HAP-1 (cell line): ENCODE measurements around the gene ARL8B.
"Not testable (repeated sequence)": the region's sequence is repeated elsewhere in the genome, so short reads cannot be mapped to it uniquely, and the experiment has no call there.

ENCODE experiments used
- DNase-seq, 2 experiments: peaks; one replicate each; pipeline ENCODE4 v3.0.0-alpha.2; 2016 to 2020; ENCODE audit warnings: low spot score in 2 of 2
- H3K27me3 ChIP-seq: fragments of 250-450 bp; sonication (Bioruptor Pico); 2 replicates; pipeline ENCODE4 v1.5.1; 2020; ENCODE audit warnings: low read depth, mild to moderate bottlenecking, moderate library complexity
- H3K36me3 ChIP-seq: fragments of 250-450 bp; sonication (Bioruptor Pico); replicated peaks from 2 replicates; pipeline ENCODE4 v1.5.1; 2020; ENCODE audit warnings: mild to moderate bottlenecking
- H3K4me1 ChIP-seq: fragments of 250-450 bp; sonication (Bioruptor Pico); 2 replicates; pipeline ENCODE4 v1.5.1; 2020; ENCODE audit warnings: mild to moderate bottlenecking
- H3K4me3 ChIP-seq: fragments of 250-450 bp; sonication (Bioruptor Pico); 2 replicates; pipeline ENCODE4 v1.5.1; 2020; ENCODE audit warnings: mild to moderate bottlenecking, moderate library complexity
- H3K9me3 ChIP-seq: fragments of 250-450 bp; sonication (Bioruptor Pico); 2 replicates; pipeline ENCODE4 v1.5.1; 2020; ENCODE audit warnings: mild to moderate bottlenecking, moderate library complexity
- in situ Hi-C: fragments of 300-500 bp; cut with MboI; formaldehyde crosslinking; loops from 3 replicates; pipeline ENCODE4 v1.14.3; 2020; ENCODE audit warnings: low sequenced_read_pairs, inconsistent platforms, mixed read lengths

The ARL8B gene

GRCh38 chr3:5122030-5122740 lies at the start of gene ARL8B:
Gene ARL8B, plus strand, starts transcription at chr3:5122292. Its CDS starts 174 bp downstream, at chr3:5122466.
- no peaks in the 10 kb centered on the region for H3K9me3 ChIP-seq
- peak; percentile 80 to 93 for DNase-seq
- peaks cover 12% of the 10 kb centered on the region for H3K4me1 ChIP-seq
- peak within 1 kb of the TSS; percentile 98 for H3K4me3 ChIP-seq
- no peaks in the 10 kb centered on the region for H3K27me3 ChIP-seq
- in situ Hi-C loops = no loop called here
- 0 out of 2 replicates have a peak, but pooled peaks cover 6% of the 10 kb centered on the region for H3K36me3 ChIP-seq

- Histone ChIP-seq H3K9me3 (no peaks in the 10 kb centered on the region), H3K4me3 (no peak overlapping the region), H3K36me3 (no peaks in the 10 kb centered on the region), H3K4me1 (no peaks in the 10 kb centered on the region), H3K27me3 (peaks cover 5% of the 10 kb centered on the region)
- DNase-seq = no peak
- in situ Hi-C loops = no loop called here
Measured at GRCh38 chr3:5073374-5074085, 48.6 kb upstream of the ARL8B start.

GRCh38 chr3:5078151-5078550 lies 43.9 kb upstream of the ARL8B start:
- Histone ChIP-seq H3K9me3 (no peaks in the 10 kb centered on the region), H3K4me3 (no peak overlapping the region), H3K4me1 (peaks cover 4% of the 10 kb centered on the region), H3K27me3 (no peaks in the 10 kb centered on the region), H3K36me3 (no peaks in the 10 kb centered on the region)
- DNase-seq = no peak
- in situ Hi-C loops = no loop called here

GRCh38 chr3:5079761-5080160 lies 42.3 kb upstream of the ARL8B start:
- Histone ChIP-seq H3K36me3 (no peaks in the 10 kb centered on the region), H3K9me3 (no peaks in the 10 kb centered on the region), H3K27me3 (no peaks in the 10 kb centered on the region), H3K4me1 (peaks cover 4% of the 10 kb centered on the region), H3K4me3 (no peak overlapping the region)
- DNase-seq = no peak
- in situ Hi-C loops = no loop called here

GRCh38 chr3:5080779-5081550 lies 41.1 kb upstream of the ARL8B start:
- Histone ChIP-seq H3K4me1 (peaks cover 4% of the 10 kb centered on the region), H3K9me3 (no peaks in the 10 kb centered on the region), H3K36me3 (no peaks in the 10 kb centered on the region), H3K4me3 (no peak overlapping the region), H3K27me3 (no peaks in the 10 kb centered on the region)
- DNase-seq = no peak
- in situ Hi-C loops = no loop called here

- H3K9me3 ChIP-seq, H3K4me3 ChIP-seq, DNase-seq, in situ Hi-C loops, H3K36me3 ChIP-seq, H3K4me1 ChIP-seq, H3K27me3 ChIP-seq: not testable (repeated sequence)
Measured at GRCh38 chr3:5081973-5082788, 39.9 kb upstream of the ARL8B start.

GRCh38 chr3:5082789-5083115 lies 39.3 kb upstream of the ARL8B start:
- Histone ChIP-seq H3K36me3 (no peaks in the 10 kb centered on the region), H3K9me3 (no peaks in the 10 kb centered on the region), H3K27me3 (no peaks in the 10 kb centered on the region), H3K4me1 (peaks cover 4% of the 10 kb centered on the region), H3K4me3 (no peak overlapping the region)
- in situ Hi-C loops = no loop called here
- DNase-seq = no peak

- no peaks in the 10 kb centered on the region for H3K9me3 ChIP-seq
- H3K36me3 ChIP-seq = no peaks in the 10 kb centered on the region
- H3K4me3 ChIP-seq = no peak overlapping the region
- peaks cover 4% of the 10 kb centered on the region for H3K4me1 ChIP-seq
- H3K27me3 ChIP-seq = no peaks in the 10 kb centered on the region
- in situ Hi-C loops = no loop called here
- no peak for DNase-seq
Measured at GRCh38 chr3:5084224-5084623, 37.9 kb upstream of the ARL8B start.

- H3K9me3 ChIP-seq = no peaks in the 10 kb centered on the region
- in situ Hi-C loops = no loop called here
- peaks cover 4% of the 10 kb centered on the region for H3K4me1 ChIP-seq
- H3K27me3 ChIP-seq = no peaks in the 10 kb centered on the region; the same call in 1 of the 2 replicates
- no peak overlapping the region for H3K4me3 ChIP-seq
- no peak for DNase-seq
- H3K36me3 ChIP-seq = no peaks in the 10 kb centered on the region
Measured at GRCh38 chr3:5086708-5087107, 35.4 kb upstream of the ARL8B start.

GRCh38 chr3:5087209-5087608 lies 34.9 kb upstream of the ARL8B start:
- in situ Hi-C loops = no loop called here
- H3K27me3 ChIP-seq = no peaks in the 10 kb centered on the region; the same call in 1 of the 2 replicates
- DNase-seq = no peak
- no peaks in the 10 kb centered on the region for H3K36me3 ChIP-seq
- no peaks in the 10 kb centered on the region for H3K4me1 ChIP-seq
- H3K9me3 ChIP-seq = no peaks in the 10 kb centered on the region
- H3K4me3 ChIP-seq = no peak overlapping the region

GRCh38 chr3:5090197-5090596 lies 31.9 kb upstream of the ARL8B start:
- no peaks in the 10 kb centered on the region for H3K9me3 ChIP-seq
- no peaks in the 10 kb centered on the region for H3K4me1 ChIP-seq
- H3K36me3 ChIP-seq = no peaks in the 10 kb centered on the region
- H3K27me3 ChIP-seq = no peaks in the 10 kb centered on the region; the same call in 1 of the 2 replicates
- in situ Hi-C loops = no loop called here
- H3K4me3 ChIP-seq = no peak overlapping the region
- DNase-seq = no peak

GRCh38 chr3:5092018-5092417 lies 30.1 kb upstream of the ARL8B start:
- in situ Hi-C loops = no loop called here
- Histone ChIP-seq H3K4me3 (no peak overlapping the region), H3K27me3 (no peaks in the 10 kb centered on the region; the same call in 1 of the 2 replicates), H3K9me3 (no peaks in the 10 kb centered on the region), H3K36me3 (no peaks in the 10 kb centered on the region), H3K4me1 (no peaks in the 10 kb centered on the region)
- no peak for DNase-seq

- DNase-seq = no peak
- in situ Hi-C loops = no loop called here
- no peak overlapping the region for H3K4me3 ChIP-seq
- no peaks in the 10 kb centered on the region for H3K9me3 ChIP-seq
- no peaks in the 10 kb centered on the region for H3K36me3 ChIP-seq
- no peaks in the 10 kb centered on the region for H3K4me1 ChIP-seq
- H3K27me3 ChIP-seq = no peaks in the 10 kb centered on the region; the same call in 1 of the 2 replicates
Measured at GRCh38 chr3:5093731-5094130, 28.4 kb upstream of the ARL8B start.
